Measurements from ENCODE around the gene GGT6. TPM values are rescaled to one million over a fixed set of nuclear protein-coding genes. Genes with fewer than 3 reads are reported as not detected.

GGT6 gene
- total RNA-seq, 1 experiment from 2014 or later = 3.7 TPM

- Histone ChIP-seq H3K79me2 (ENCODE audit: low read depth) (no peaks in the 10 kb centered on the region), H3K36me3 (ENCODE audit: low read depth) (no peaks in the 10 kb centered on the region), H3K4me3 (no peak overlapping the region), H3K27ac (no peak overlapping the region), H2AFZ (no peak overlapping the region), H3K27me3 (ENCODE audit: insufficient read depth, low read depth) (0 out of 2 replicates have a peak, but pooled peaks cover 4% of the 10 kb centered on the region), H3K9me3 (ENCODE audit: insufficient read depth, low read depth) (no peaks in the 10 kb centered on the region), H3K9me2 (ENCODE audit: insufficient read depth) (no peaks in the 10 kb centered on the region), H3K4me2 (no peak overlapping the region), H3F3A (ENCODE audit: insufficient read depth, low read depth) (no peaks in the 10 kb centered on the region), H3K4me1 (replicated peaks; ENCODE audit: insufficient read depth) (no peaks in the 10 kb centered on the region), H4K20me1 (ENCODE audit: insufficient read depth) (no peaks in the 10 kb centered on the region; the same call in 1 of the 2 replicates)
- CTCF ChIA-PET = no interaction called here
- no peak for TF ChIP-seq CTCF (conservative IDR thresholded peaks at IDR 0.05)
- TF ChIP-seq EZH2 (IDR thresholded peaks at IDR 0.05; ENCODE audit: low read depth) = no peak
- DNase-seq = no peak
- intact Hi-C loops (cut with micrococcal nuclease; ENCODE audit: unreplicated experiment) = no loop called here
- POLR2A ChIA-PET (ENCODE audit: unreplicated experiment) = interaction anchor here (0.6 kb wide), 1 partner anchor 56 kb away, joined by 3 read pairs; no protein-coding TSS in a partner anchor
- no TSS peak for BruUV-seq (replicated peaks)
Observed at GRCh38 chr17:4576729-4577322, 16.4 kb upstream of the GGT6 start.

- no peaks in the 10 kb centered on the region for H3K9me3 ChIP-seq (ENCODE audit: insufficient read depth, low read depth)
- intact Hi-C loops (cut with micrococcal nuclease; ENCODE audit: unreplicated experiment) = no loop called here
- ChIA-PET CTCF (no interaction called here), POLR2A (ENCODE audit: unreplicated experiment) (interaction anchor here (0.6 kb wide), 1 partner anchor 63 kb away, joined by 6 read pairs; no protein-coding TSS in a partner anchor)
- no peaks in the 10 kb centered on the region for H3F3A ChIP-seq (ENCODE audit: insufficient read depth, low read depth)
- H3K9me2 ChIP-seq (ENCODE audit: insufficient read depth) = no peaks in the 10 kb centered on the region
- no peak overlapping the region for H3K4me3 ChIP-seq
- H2AFZ ChIP-seq = no peak overlapping the region
- no peak for DNase-seq
- H3K4me1 ChIP-seq (replicated peaks; ENCODE audit: insufficient read depth) = no peaks in the 10 kb centered on the region
- no TSS peak for BruUV-seq (replicated peaks)
- H3K36me3 ChIP-seq (ENCODE audit: low read depth) = no peaks in the 10 kb centered on the region
- TF ChIP-seq EZH2 (IDR thresholded peaks at IDR 0.05; ENCODE audit: low read depth) = no peak
- TF ChIP-seq CTCF (conservative IDR thresholded peaks at IDR 0.05) = no peak
- no peak overlapping the region for H3K4me2 ChIP-seq
- H3K27ac ChIP-seq = no peak overlapping the region
- H4K20me1 ChIP-seq (ENCODE audit: insufficient read depth) = no peaks in the 10 kb centered on the region; the same call in 1 of the 2 replicates
- H3K79me2 ChIP-seq (ENCODE audit: low read depth) = no peaks in the 10 kb centered on the region
- H3K27me3 ChIP-seq (ENCODE audit: insufficient read depth, low read depth) = 0 out of 2 replicates have a peak, but pooled peaks cover 4% of the 10 kb centered on the region
Observed at GRCh38 chr17:4576161-4576558, 15.8 kb upstream of the GGT6 start.

- no peaks in the 10 kb centered on the region for H3K79me2 ChIP-seq (ENCODE audit: low read depth)
- H3K4me1 ChIP-seq (replicated peaks; ENCODE audit: insufficient read depth) = no peaks in the 10 kb centered on the region
- H4K20me1 ChIP-seq (ENCODE audit: insufficient read depth) = no peaks in the 10 kb centered on the region
- H3K4me2 ChIP-seq = no peak overlapping the region
- no peaks in the 10 kb centered on the region for H3K9me3 ChIP-seq (ENCODE audit: insufficient read depth, low read depth)
- H3K36me3 ChIP-seq (ENCODE audit: low read depth) = no peaks in the 10 kb centered on the region
- H3K9me2 ChIP-seq (ENCODE audit: insufficient read depth) = no peaks in the 10 kb centered on the region
- POLR2A ChIA-PET (ENCODE audit: unreplicated experiment) = interaction anchor here (0.6 kb wide), 1 partner anchor 20 kb away, joined by 4 read pairs; no protein-coding TSS in a partner anchor
- BruUV-seq (replicated peaks) = no TSS peak
- H3K4me3 ChIP-seq = no peak overlapping the region
- intact Hi-C loops (cut with micrococcal nuclease; ENCODE audit: unreplicated experiment) = no loop called here
- H3K27me3 ChIP-seq (ENCODE audit: insufficient read depth, low read depth) = no peaks in the 10 kb centered on the region
- H3K27ac ChIP-seq = no peak overlapping the region
- no peak overlapping the region for H2AFZ ChIP-seq
- H3F3A ChIP-seq (ENCODE audit: insufficient read depth, low read depth) = no peaks in the 10 kb centered on the region
- no peak for DNase-seq
- TF ChIP-seq CTCF (conservative IDR thresholded peaks at IDR 0.05) (no peak), EZH2 (IDR thresholded peaks at IDR 0.05; ENCODE audit: low read depth) (no peak)
- CTCF ChIA-PET = interaction anchor here (0.9 kb wide), 1 partner anchor 26 kb away, joined by 6 read pairs; no protein-coding TSS in a partner anchor
Observed at GRCh38 chr17:4574448-4575045, 14.2 kb upstream of the GGT6 start.
